GM12891 (cell line): ENCODE results near the gene CFAP97D2.
"Not testable (repeated sequence)": the region's sequence is repeated elsewhere in the genome, so short reads cannot be mapped to it uniquely, and the experiment has no call there.

Experiments
- PAX5 ChIP-seq: IDR thresholded peaks from 2 replicates; pipeline ENCODE4 v1.6.1; 2011; ENCODE audit warnings: low read length, moderate library complexity, mild to moderate bottlenecking; ENCODE audit not compliant: insufficient read depth, severe bottlenecking
- POLR2A ChIP-seq: IDR thresholded peaks from 2 replicates; pipeline ENCODE4 v1.6.1; 2011; ENCODE audit warnings: low read depth, low read length, control low read depth
- POLR2AphosphoS5 ChIP-seq: IDR thresholded peaks from 2 replicates; pipeline ENCODE4 v1.6.1; 2011; ENCODE audit warnings: low read depth, low read length, control low read depth
- POU2F2 ChIP-seq: IDR thresholded peaks from 2 replicates; pipeline ENCODE4 v1.6.1; 2011; ENCODE audit warnings: low read depth, mild to moderate bottlenecking, control low read depth, low read length, moderate library complexity
- SPI1 ChIP-seq: IDR thresholded peaks from 2 replicates; pipeline ENCODE4 v1.6.1; 2011; ENCODE audit warnings: low read depth, low read length, control low read depth
- TAF1 ChIP-seq: IDR thresholded peaks from 2 replicates; pipeline ENCODE4 v1.6.1; 2011; ENCODE audit warnings: low read depth, low read length, control low read depth

GRCh38 chr13:114251639-114252440, 72.8 kb downstream of the CFAP97D2 start:
- not testable (repeated sequence) for TF ChIP-seq POLR2A, SPI1, POLR2AphosphoS5, TAF1, PAX5, POU2F2
